KOPT-K1 (cell line): ENCODE data around the gene IFI30.
A peak's percentile ranks its signal among the peaks of the same experiment; 100 is the strongest.

Experiments
- H3K27ac ChIP-seq: fragments of 200-600 bp; sonication (generic); 2 replicates; pipeline ENCODE4 v1.5.1; 2016; ENCODE audit warnings: antibody characterized with exemption, mild to moderate bottlenecking, low read depth, low read length; ENCODE audit not compliant: poor library complexity, severe bottlenecking
- H3K36me3 ChIP-seq: fragments of 200-600 bp; sonication (generic); 2 replicates; pipeline ENCODE4 v1.5.1; 2017; ENCODE audit warnings: antibody characterized with exemption, mild to moderate bottlenecking, low read length, moderate library complexity; ENCODE audit not compliant: insufficient read depth
- H3K9me3 ChIP-seq: fragments of 200-600 bp; sonication (generic); 2 replicates; pipeline ENCODE4 v1.5.1; 2017; ENCODE audit warnings: antibody characterized with exemption, low read length, mild to moderate bottlenecking; ENCODE audit not compliant: insufficient read depth, poor library complexity, severe bottlenecking

The IFI30 gene

GRCh38 chr19:18173054-18173571 lies 500 bp upstream of the IFI30 start:
- Histone ChIP-seq H3K9me3 (no peaks in the 10 kb centered on the region), H3K27ac (peak overlapping the region; percentile 47), H3K36me3 (peaks cover 17% of the 10 kb centered on the region; the same call in 1 of the 2 replicates)

GRCh38 chr19:18174983-18175382 lies 1.4 kb downstream of the IFI30 start:
- Histone ChIP-seq H3K9me3 (no peaks in the 10 kb centered on the region), H3K27ac (no peak overlapping the region), H3K36me3 (no peaks in the 10 kb centered on the region; the same call in 1 of the 2 replicates)

- no peaks in the 10 kb centered on the region; the same call in 1 of the 2 replicates for H3K36me3 ChIP-seq
- no peaks in the 10 kb centered on the region for H3K9me3 ChIP-seq
- no peak overlapping the region for H3K27ac ChIP-seq
Measured at GRCh38 chr19:18176367-18177310, 3.0 kb downstream of the IFI30 start.

GRCh38 chr19:18179957-18180356 lies 6.3 kb downstream of the IFI30 start:
- Histone ChIP-seq H3K9me3 (no peaks in the 10 kb centered on the region), H3K27ac (no peak overlapping the region)

GRCh38 chr19:18183529-18183928 lies 9.9 kb downstream of the IFI30 start:
- no peaks in the 10 kb centered on the region for H3K9me3 ChIP-seq
- H3K27ac ChIP-seq, result no peak overlapping the region
- H3K36me3 ChIP-seq, result no peaks in the 10 kb centered on the region

More at GRCh38 chr19:18179957-18180356, 6.3 kb downstream of the IFI30 start:
- H3K36me3 ChIP-seq, result no peaks in the 10 kb centered on the region; the same call in 1 of the 2 replicates

- Histone ChIP-seq H3K9me3 (no peaks in the 10 kb centered on the region), H3K27ac (no peak overlapping the region), H3K36me3 (no peaks in the 10 kb centered on the region)
Measured at GRCh38 chr19:18185538-18185937, 11.9 kb downstream of the IFI30 start.

GRCh38 chr19:18190278-18190677 lies 16.7 kb downstream of the IFI30 start:
- H3K9me3 ChIP-seq, result no peaks in the 10 kb centered on the region
- no peaks in the 10 kb centered on the region for H3K36me3 ChIP-seq
- H3K27ac ChIP-seq, result no peak overlapping the region

GRCh38 chr19:18191640-18192062 lies 18.0 kb downstream of the IFI30 start:
- peaks cover 7% of the 10 kb centered on the region; the same call in 1 of the 2 replicates for H3K36me3 ChIP-seq
- H3K9me3 ChIP-seq, result no peaks in the 10 kb centered on the region
- peak overlapping the region; percentile 48 for H3K27ac ChIP-seq

- Histone ChIP-seq H3K27ac (peak within 1 kb of the TSS; percentile 64), H3K9me3 (no peaks in the 10 kb centered on the region), H3K36me3 (peaks cover 7% of the 10 kb centered on the region; the same call in 1 of the 2 replicates)
Measured at GRCh38 chr19:18192673-18193387, 19.2 kb downstream of the IFI30 start, which contains the start of gene MPV17L2. TSS of gene MPV17L2 (plus strand) at chr19:18193218. CDS start at chr19:18193282, 64 bp downstream.

- Histone ChIP-seq H3K9me3 (no peaks in the 10 kb centered on the region), H3K36me3 (peaks cover 12% of the 10 kb centered on the region; the same call in 1 of the 2 replicates), H3K27ac (peak overlapping the region; percentile 64)
Measured at GRCh38 chr19:18193388-18194180, 20.0 kb downstream of the IFI30 start.

- peaks cover 16% of the 10 kb centered on the region; the same call in 1 of the 2 replicates for H3K36me3 ChIP-seq
- no peak overlapping the region for H3K27ac ChIP-seq
- no peaks in the 10 kb centered on the region for H3K9me3 ChIP-seq
Measured at GRCh38 chr19:18194181-18194530, 20.5 kb downstream of the IFI30 start.

- Histone ChIP-seq H3K27ac (no peak overlapping the region), H3K9me3 (no peaks in the 10 kb centered on the region), H3K36me3 (peaks cover 20% of the 10 kb centered on the region; the same call in 1 of the 2 replicates)
Measured at GRCh38 chr19:18194554-18195238, 21.1 kb downstream of the IFI30 start.

- Histone ChIP-seq H3K9me3 (no peaks in the 10 kb centered on the region), H3K36me3 (peaks cover 20% of the 10 kb centered on the region; the same call in 1 of the 2 replicates), H3K27ac (no peak overlapping the region)
Measured at GRCh38 chr19:18196511-18196845, 22.9 kb downstream of the IFI30 start.

GRCh38 chr19:18197306-18197705 lies 23.7 kb downstream of the IFI30 start:
- H3K9me3 ChIP-seq, result no peaks in the 10 kb centered on the region
- peaks cover 20% of the 10 kb centered on the region; the same call in 1 of the 2 replicates for H3K36me3 ChIP-seq
- H3K27ac ChIP-seq, result no peak overlapping the region
